Activated T-helper 2 cell treated with anti-CD3 and anti-CD28 coated beads, Interferon-gamma antibody, Interleukin-2, Interleukin-4, amounts not matched to agents 10 μg/mL and 5 μg/mL and 100 μg/mL, durations not matched to agents 14 hours and 24 hours and 36 hours (primary cell): ENCODE results near the gene INAVA. TPM values are rescaled to one million over a fixed set of nuclear protein-coding genes. Genes with fewer than 3 reads are reported as not detected.

ENCODE experiments used
- total RNA-seq: library from RNA; stranded (reverse); gene quantifications from 2 replicates; pipeline ENCODE4 v1.2.3, GENCODE V29; 2022

The INAVA gene
- total RNA-seq, 1 donor from 2014 or later = not detected

Other genes starting within 250 kb of the INAVA start
- gene DDX59, start 225.0 kb upstream of the INAVA start, total RNA-seq = 18.9 and 20.4 TPM in 2 replicates
- gene CAMSAP2, start 156.0 kb upstream of the INAVA start, total RNA-seq = 0.52 and 0.97 TPM in 2 replicates
- not detected in 2 replicates for gene GPR25, start 21.9 kb upstream of the INAVA start, total RNA-seq
- 50.4 and 53.2 TPM in 2 replicates for gene KIF21B, start 128.8 kb downstream of the INAVA start, total RNA-seq
- gene CACNA1S, start 217.5 kb downstream of the INAVA start, total RNA-seq = not detected in 2 replicates
- not detected in 2 replicates for gene ASCL5, start 232.3 kb downstream of the INAVA start, total RNA-seq